ENCODE results near the gene COL4A2.

DNA sequence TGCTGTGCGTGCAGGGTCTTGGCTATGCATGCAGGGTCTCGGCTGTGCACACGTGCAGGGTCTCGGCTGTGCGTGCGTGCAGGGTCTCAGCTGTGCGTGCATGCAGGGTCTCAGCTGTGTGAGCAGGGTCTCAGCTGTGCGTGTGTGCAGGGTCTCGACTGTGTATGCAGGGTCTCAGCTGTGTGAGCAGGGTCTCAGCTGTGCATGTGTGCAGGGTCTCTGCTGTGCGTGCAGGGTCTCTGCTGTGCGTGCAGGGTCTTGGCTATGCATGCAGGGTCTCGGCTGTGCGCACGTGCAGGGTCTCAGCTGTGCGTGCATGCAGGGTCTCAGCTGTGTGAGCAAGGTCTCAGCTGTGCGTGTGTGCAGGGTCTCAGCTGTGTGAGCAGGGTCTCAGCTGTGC is 212.0 kb downstream of the COL4A2 start:
- TF ChIP-seq, protein P1, sequence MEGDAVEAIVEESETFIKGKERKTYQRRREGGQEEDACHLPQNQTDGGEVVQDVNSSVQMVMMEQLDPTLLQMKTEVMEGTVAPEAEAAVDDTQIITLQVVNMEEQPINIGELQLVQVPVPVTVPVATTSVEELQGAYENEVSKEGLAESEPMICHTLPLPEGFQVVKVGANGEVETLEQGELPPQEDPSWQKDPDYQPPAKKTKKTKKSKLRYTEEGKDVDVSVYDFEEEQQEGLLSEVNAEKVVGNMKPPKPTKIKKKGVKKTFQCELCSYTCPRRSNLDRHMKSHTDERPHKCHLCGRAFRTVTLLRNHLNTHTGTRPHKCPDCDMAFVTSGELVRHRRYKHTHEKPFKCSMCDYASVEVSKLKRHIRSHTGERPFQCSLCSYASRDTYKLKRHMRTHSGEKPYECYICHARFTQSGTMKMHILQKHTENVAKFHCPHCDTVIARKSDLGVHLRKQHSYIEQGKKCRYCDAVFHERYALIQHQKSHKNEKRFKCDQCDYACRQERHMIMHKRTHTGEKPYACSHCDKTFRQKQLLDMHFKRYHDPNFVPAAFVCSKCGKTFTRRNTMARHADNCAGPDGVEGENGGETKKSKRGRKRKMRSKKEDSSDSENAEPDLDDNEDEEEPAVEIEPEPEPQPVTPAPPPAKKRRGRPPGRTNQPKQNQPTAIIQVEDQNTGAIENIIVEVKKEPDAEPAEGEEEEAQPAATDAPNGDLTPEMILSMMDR (IDR thresholded peaks at IDR 0.05) = no peak
- TF ChIP-seq POLR2A (IDR thresholded peaks at IDR 0.05) = no peak

Data from transverse colon (tissue), 3 donors.